Ovary (tissue), 3 donors: Measurements from ENCODE around the gene FPR1.
A peak's percentile ranks its signal among the peaks of the same experiment; 100 is the strongest.

Experiments
- CTCF ChIP-seq, 3 donors: fragments of 450-650 bp in 2 of 3; fragments of 200-600 bp in 1 of 3; IDR thresholded peaks; one replicate each; pipeline versions ENCODE4 v1.5.1 to v1.8.0; 2016 to 2022; ENCODE audit warnings: antibody characterized with exemption in 3 of 3, mild to moderate bottlenecking in 1 of 3
- EP300 ChIP-seq: sonication (generic); formaldehyde crosslinking; IDR thresholded peaks from one replicate; pipeline ENCODE4 v1.6.1; 2017; ENCODE audit warnings: antibody characterized with exemption
- POLR2A ChIP-seq: fragments of 450-650 bp; IDR thresholded peaks from one replicate; pipeline ENCODE4 v1.6.1; 2017; ENCODE audit warnings: antibody characterized with exemption, mild to moderate bottlenecking, moderate library complexity
- donor health status: DM: no; HTN: no; CAD: no.

GRCh38 chr19:51726049-51726448 lies 25.6 kb downstream of the FPR1 start:
- TF ChIP-seq CTCF (IDR thresholded peaks at IDR 0.05) (no peak), POLR2A (peak; percentile 38), EP300 (no peak)
